HPDE6-E6E7 (cell line): ENCODE measurements around the gene CD22.
"Not testable (repeated sequence)": the region's sequence is repeated elsewhere in the genome, so short reads cannot be mapped to it uniquely, and the experiment has no call there.

Source experiments
- DNase-seq: peaks from one replicate; pipeline ENCODE4 v3.0.0; 2011; ENCODE audit warnings: missing footprints; ENCODE audit errors: extremely low spot score

CD22 gene

GRCh38 chr19:35358834-35359233, 29.8 kb downstream of the CD22 start:
- DNase-seq: not testable (repeated sequence)

GRCh38 chr19:35359395-35359794, 30.4 kb downstream of the CD22 start:
- not testable (repeated sequence) for DNase-seq

- not testable (repeated sequence) for DNase-seq
Measured at GRCh38 chr19:35360081-35360480, 31.1 kb downstream of the CD22 start.

- no peak for DNase-seq
Measured at GRCh38 chr19:35360880-35361420, 32.0 kb downstream of the CD22 start.

- no peak for DNase-seq
Measured at GRCh38 chr19:35362261-35363000, 33.4 kb downstream of the CD22 start.

GRCh38 chr19:35363001-35363590, 34.1 kb downstream of the CD22 start:
- DNase-seq: no peak

GRCh38 chr19:35363711-35364425, 34.9 kb downstream of the CD22 start:
- DNase-seq: no peak

GRCh38 chr19:35365303-35365702, 36.3 kb downstream of the CD22 start:
- no peak for DNase-seq

GRCh38 chr19:35368378-35368777, 39.4 kb downstream of the CD22 start:
- no peak for DNase-seq

GRCh38 chr19:35369522-35369921, 40.5 kb downstream of the CD22 start:
- DNase-seq: no peak

GRCh38 chr19:35370722-35371121, 41.7 kb downstream of the CD22 start, which contains the start of gene GPR42:
GPR42 (plus strand) TSS chr19:35371068; CDS start chr19:35371360, 292 bp downstream.
- DNase-seq: no peak

GRCh38 chr19:35373492-35373891, 44.5 kb downstream of the CD22 start:
- no peak for DNase-seq

- not testable (repeated sequence) for DNase-seq
Measured at GRCh38 chr19:35374031-35374430, 45.0 kb downstream of the CD22 start.

GRCh38 chr19:35375505-35376307, 46.7 kb downstream of the CD22 start:
- no peak for DNase-seq

- no peak for DNase-seq
Measured at GRCh38 chr19:35377656-35378055, 48.7 kb downstream of the CD22 start.

GRCh38 chr19:35378356-35378755, 49.4 kb downstream of the CD22 start:
- no peak for DNase-seq

GRCh38 chr19:35379545-35379944, 50.6 kb downstream of the CD22 start:
- DNase-seq: not testable (repeated sequence)

- DNase-seq: no peak
Measured at GRCh38 chr19:35379992-35380391, 51.0 kb downstream of the CD22 start.

GRCh38 chr19:35380450-35381124, 51.6 kb downstream of the CD22 start:
- DNase-seq: no peak

GRCh38 chr19:35381318-35381717, 52.3 kb downstream of the CD22 start:
- DNase-seq: no peak

GRCh38 chr19:35381926-35382325, 52.9 kb downstream of the CD22 start:
- DNase-seq: no peak
